ENCODE data around the gene IQSEC1.
A peak's percentile ranks its signal among the peaks of the same experiment; 100 is the strongest.

Gene IQSEC1

GRCh38 chr3:12995389-12996180, 77.6 kb downstream of the IQSEC1 start:
- DNase-seq, result no peak

- peak; percentile 89 for DNase-seq
Observed at GRCh38 chr3:12994607-12995388, 78.4 kb downstream of the IQSEC1 start.

- DNase-seq, result no peak
Observed at GRCh38 chr3:12994357-12994606, 78.9 kb downstream of the IQSEC1 start.

- no peak for DNase-seq
Observed at GRCh38 chr3:12993517-12994356, 79.5 kb downstream of the IQSEC1 start.

GRCh38 chr3:12992629-12993516, 80.4 kb downstream of the IQSEC1 start:
- DNase-seq, result no peak

GRCh38 chr3:12991861-12992281, 81.4 kb downstream of the IQSEC1 start:
- DNase-seq, result no peak

GRCh38 chr3:12991481-12991837, 81.8 kb downstream of the IQSEC1 start:
- DNase-seq, result no peak

- no peak for DNase-seq
Observed at GRCh38 chr3:12990781-12991480, 82.3 kb downstream of the IQSEC1 start.

- no peak for DNase-seq
Observed at GRCh38 chr3:12990306-12990705, 82.9 kb downstream of the IQSEC1 start.

GRCh38 chr3:12988728-12989454, 84.3 kb downstream of the IQSEC1 start:
- DNase-seq, result no peak

GRCh38 chr3:12987602-12988001, 85.6 kb downstream of the IQSEC1 start:
- DNase-seq, result no peak

- DNase-seq, result no peak
Observed at GRCh38 chr3:12986986-12987385, 86.2 kb downstream of the IQSEC1 start.

GRCh38 chr3:12986521-12986920, 86.7 kb downstream of the IQSEC1 start:
- no peak for DNase-seq

- no peak for DNase-seq
Observed at GRCh38 chr3:12986031-12986430, 87.2 kb downstream of the IQSEC1 start.

- no peak for DNase-seq
Observed at GRCh38 chr3:12985148-12985547, 88.1 kb downstream of the IQSEC1 start.

GRCh38 chr3:12984023-12984823, 89.0 kb downstream of the IQSEC1 start:
- peak; percentile 74 for DNase-seq

- no peak for DNase-seq
Observed at GRCh38 chr3:12983319-12983718, 89.9 kb downstream of the IQSEC1 start.

GRCh38 chr3:12982619-12983101, 90.6 kb downstream of the IQSEC1 start:
- DNase-seq, result no peak

GRCh38 chr3:12981306-12982275, 91.6 kb downstream of the IQSEC1 start:
- DNase-seq, result no peak

Measured in stimulated activated CD4-positive, alpha-beta T cell treated with anti-CD3 and anti-CD28 coated beads, Interleukin-4, amount 100 ng/mL, for 24 hours (primary cell).